ENCODE data around the gene PHYHIPL.

PHYHIPL gene

DNA sequence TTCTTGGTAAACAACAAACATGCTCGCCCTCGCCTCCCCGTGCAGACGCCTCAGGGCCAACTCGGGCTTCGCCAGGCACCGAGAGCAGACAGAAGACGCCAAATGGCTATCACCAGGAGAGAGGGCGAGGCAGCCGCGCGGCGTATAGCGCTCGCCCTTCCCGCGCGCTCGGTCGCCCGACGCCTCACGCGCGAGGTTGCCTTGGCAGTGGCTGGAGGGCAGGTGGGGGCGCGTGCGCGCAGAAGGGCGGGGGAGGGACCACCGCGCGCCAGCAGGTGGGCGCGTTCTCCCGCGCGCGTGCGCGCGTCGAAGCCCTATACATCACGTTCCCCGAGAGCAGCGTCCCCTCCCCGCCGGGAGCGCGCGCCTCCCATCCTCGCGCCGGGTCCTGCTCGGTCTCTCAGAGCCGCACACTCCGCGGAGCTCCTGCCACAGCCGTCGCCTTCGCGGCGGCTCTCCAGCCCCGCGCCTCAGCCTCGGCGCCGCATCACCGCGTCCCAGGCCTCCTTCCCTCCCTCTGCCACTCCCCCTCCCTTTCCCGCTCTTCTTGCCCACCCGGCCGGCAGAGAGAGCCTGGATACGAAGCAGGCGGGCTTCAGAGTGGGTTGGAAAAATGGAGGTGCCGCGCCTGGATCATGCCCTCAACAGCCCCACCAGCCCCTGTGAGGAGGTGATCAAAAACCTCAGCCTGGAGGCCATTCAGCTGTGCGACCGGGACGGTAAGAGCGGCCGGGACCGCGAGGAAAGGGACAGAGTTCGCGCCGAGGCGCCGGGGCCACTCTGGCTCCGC lies at the start of gene PHYHIPL:
Gene PHYHIPL (plus strand): TSS at position 403 of the 790 bp plus-strand sequence. CDS start 211 bp downstream, at position 614.
- TF ChIP-seq CTCF (conservative IDR thresholded peaks at IDR 0.05), result no peak
- H3K27ac ChIP-seq, result peak within 1 kb of the TSS; percentile 94

DNA sequence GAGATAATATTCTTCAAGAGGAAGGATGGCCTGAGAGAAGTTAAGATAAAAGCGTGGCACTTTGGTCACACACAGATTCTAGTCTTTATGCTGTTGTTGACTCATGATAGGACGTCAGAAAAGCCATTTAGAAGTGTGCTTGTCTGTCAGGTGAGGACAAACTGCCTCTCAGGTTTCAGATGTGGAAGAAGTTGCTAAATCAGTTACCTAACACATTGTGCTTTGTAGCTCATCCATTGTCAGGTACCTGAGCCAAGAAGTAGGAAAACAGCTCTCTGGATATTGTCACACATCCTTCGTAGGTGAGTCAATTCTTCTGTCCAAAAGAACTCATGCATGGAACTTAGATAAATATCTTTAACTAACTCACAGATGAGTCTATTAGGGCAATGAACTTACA lies 49.5 kb upstream of the PHYHIPL start:
- no peak overlapping the region for H3K27ac ChIP-seq
- no peak for TF ChIP-seq CTCF (conservative IDR thresholded peaks at IDR 0.05)

DNA sequence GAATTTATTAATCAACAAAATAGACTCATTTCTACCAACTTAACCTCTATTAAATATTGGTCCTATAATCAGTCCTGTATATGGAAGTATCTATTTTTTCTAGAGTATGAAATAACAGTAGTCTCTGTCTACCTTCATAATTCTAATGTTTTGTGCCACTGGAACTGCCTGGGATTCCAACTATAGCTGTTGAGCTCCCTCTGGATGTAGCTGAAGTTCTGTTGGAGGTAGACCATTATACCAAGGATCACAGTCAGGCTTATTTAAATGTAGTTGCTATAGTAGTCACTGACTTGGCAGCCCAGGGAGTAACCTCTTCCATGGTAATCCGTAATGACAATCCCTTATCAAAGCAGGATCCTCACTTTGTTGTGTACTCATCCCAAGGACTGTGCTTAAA lies 48.5 kb upstream of the PHYHIPL start:
- TF ChIP-seq CTCF (conservative IDR thresholded peaks at IDR 0.05), result no peak
- no peak overlapping the region for H3K27ac ChIP-seq

DNA sequence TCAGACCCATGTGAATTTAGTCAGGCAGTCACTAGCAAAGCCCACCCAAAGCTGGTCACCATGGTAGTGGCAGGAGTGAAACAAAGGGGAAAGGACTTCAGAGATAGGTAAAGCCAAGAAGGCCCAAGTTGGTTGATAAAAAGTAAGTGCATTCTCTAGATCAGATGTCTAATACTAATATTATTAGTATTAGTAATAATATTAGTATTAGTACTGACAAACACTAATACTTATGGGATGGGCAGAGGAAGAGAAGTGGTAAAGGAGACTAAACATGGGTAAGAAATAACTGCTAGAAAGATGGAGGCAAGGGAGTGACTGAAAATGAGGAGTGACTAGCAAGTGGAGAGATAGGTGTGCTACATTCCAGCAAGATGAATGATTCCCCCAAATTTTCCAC lies 46.6 kb upstream of the PHYHIPL start:
- TF ChIP-seq CTCF (conservative IDR thresholded peaks at IDR 0.05), result no peak

GRCh38 chr10:59131666-59132065 lies 44.8 kb upstream of the PHYHIPL start:
- TF ChIP-seq CTCF (conservative IDR thresholded peaks at IDR 0.05), result no peak

More for the DNA sequence above, 46.6 kb upstream of the PHYHIPL start:
- H3K27ac ChIP-seq, result no peak overlapping the region

GRCh38 chr10:59133841-59134593 lies 42.4 kb upstream of the PHYHIPL start:
- no peak for TF ChIP-seq CTCF (conservative IDR thresholded peaks at IDR 0.05)

More at GRCh38 chr10:59131666-59132065, 44.8 kb upstream of the PHYHIPL start:
- no peak overlapping the region for H3K27ac ChIP-seq

DNA sequence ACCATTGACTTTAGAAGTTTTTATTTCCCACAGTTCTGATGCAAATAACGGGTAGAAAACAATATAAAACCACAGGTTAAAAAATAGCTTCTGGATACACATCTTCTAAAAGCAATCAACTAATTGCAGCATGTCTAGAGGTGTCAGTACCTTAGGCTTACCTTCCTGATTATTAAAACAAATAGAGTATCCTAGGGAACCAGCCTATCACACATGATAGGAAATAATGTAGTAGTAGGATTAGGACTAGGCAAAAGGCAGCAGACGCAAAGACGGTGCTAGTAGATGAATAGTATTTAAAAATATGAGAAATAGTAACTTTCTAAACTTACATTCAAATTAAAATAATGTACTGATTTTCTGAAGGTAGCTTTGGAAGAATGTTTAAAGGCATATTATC lies 41.7 kb upstream of the PHYHIPL start:
- no peak for TF ChIP-seq CTCF (conservative IDR thresholded peaks at IDR 0.05)
- H3K27ac ChIP-seq, result peak overlapping the region; percentile 57

More at GRCh38 chr10:59133841-59134593, 42.4 kb upstream of the PHYHIPL start:
- peak overlapping the region; percentile 57 for H3K27ac ChIP-seq

Data from VCaP (cell line).